HFFc6 (cell line): Measurements from ENCODE around the gene GREM1. TPM values are rescaled to one million over a fixed set of nuclear protein-coding genes. Genes with fewer than 3 reads are reported as not detected.
A peak's percentile ranks its signal among the peaks of the same experiment; 100 is the strongest.

ENCODE experiments used
- DNase-seq: peaks from one replicate; pipeline ENCODE4 v3.0.0-alpha.2; 2018
- H3K27ac Mint-ChIP-seq: 2 replicates; pipeline ENCODE4 v1.8.0; 2020; ENCODE audit warnings: mild to moderate bottlenecking, mixed read lengths
- H3K27me3 Mint-ChIP-seq: 2 replicates; pipeline ENCODE4 v1.8.0; 2021; ENCODE audit warnings: mild to moderate bottlenecking, moderate library complexity, mixed read lengths; ENCODE audit not compliant: insufficient read depth
- H3K36me3 Mint-ChIP-seq: 2 replicates; pipeline ENCODE4 v1.8.0; 2021; ENCODE audit warnings: low read depth, mixed read lengths
- H3K4me1 Mint-ChIP-seq: 2 replicates; pipeline ENCODE4 v1.8.0; 2020; ENCODE audit warnings: low read depth, mixed read lengths
- H3K4me3 Mint-ChIP-seq: 2 replicates; pipeline ENCODE4 v1.8.0; 2020; ENCODE audit warnings: mild to moderate bottlenecking, moderate library complexity, mixed read lengths
- H3K9me3 Mint-ChIP-seq: 2 replicates; pipeline ENCODE4 v1.8.0; 2020; ENCODE audit warnings: mild to moderate bottlenecking, mixed read lengths
- CTCF ChIP-seq: fragments of 200-600 bp; sonication (generic); IDR thresholded peaks from 2 replicates; pipeline ENCODE4 v1.5.0; 2021; ENCODE audit warnings: antibody characterized with exemption, mild to moderate bottlenecking
- total RNA-seq, 6 experiments: library from RNA; stranded (reverse); fragmentation: NEBNext Ultra II Directional; extraction: Animal tissue kit (Norgen Biotek cat#: 25700); gene quantifications; 2 replicates in 1 of 6; 3 replicates in 5 of 6; pipeline ENCODE4 v1.2.3, GENCODE V29; 2021

The GREM1 gene
- total RNA-seq, 6 experiments from 2014 or later: 2,146 to 4,099 (median 3,549) TPM

GRCh38 chr15:32722136-32722535 is 4.3 kb downstream of the GREM1 start:
- no peak for TF ChIP-seq CTCF
- Mint-ChIP-seq H3K27ac (peak overlapping the region; percentile 96), H3K4me3 (peak overlapping the region; percentile 97), H3K9me3 (peaks cover 36% of the 10 kb centered on the region), H3K4me1 (peaks cover 80% of the 10 kb centered on the region), H3K27me3 (peaks cover 55% of the 10 kb centered on the region), H3K36me3 (peaks cover 91% of the 10 kb centered on the region)
- DNase-seq: no peak

GRCh38 chr15:32723171-32723948 is 5.6 kb downstream of the GREM1 start:
- no peak for TF ChIP-seq CTCF
- Mint-ChIP-seq H3K27me3 (peaks cover 56% of the 10 kb centered on the region), H3K9me3 (peaks cover 43% of the 10 kb centered on the region), H3K36me3 (peaks cover 98% of the 10 kb centered on the region), H3K4me3 (peak overlapping the region; percentile 97), H3K27ac (peak overlapping the region; percentile 96), H3K4me1 (peaks cover 88% of the 10 kb centered on the region)
- no peak for DNase-seq

- peak overlapping the region; percentile 96 for H3K27ac Mint-ChIP-seq
- no peak for DNase-seq
- H3K9me3 Mint-ChIP-seq: peaks cover 80% of the 10 kb centered on the region
- peaks cover 99% of the 10 kb centered on the region for H3K36me3 Mint-ChIP-seq
- H3K27me3 Mint-ChIP-seq: peaks cover 63% of the 10 kb centered on the region
- TF ChIP-seq CTCF: no peak
- H3K4me3 Mint-ChIP-seq: peak overlapping the region; percentile 69
- peaks cover 99% of the 10 kb centered on the region for H3K4me1 Mint-ChIP-seq
These were observed 12.0 kb downstream of the GREM1 start for GRCh38 chr15:32729700-32730395.

- Mint-ChIP-seq H3K4me3 (peak overlapping the region; percentile 72), H3K27me3 (peaks cover 72% of the 10 kb centered on the region), H3K9me3 (peaks cover 71% of the 10 kb centered on the region), H3K27ac (peak overlapping the region; percentile 96), H3K4me1 (peaks cover 99% of the 10 kb centered on the region), H3K36me3 (peaks cover 99% of the 10 kb centered on the region)
- DNase-seq: no peak
- no peak for TF ChIP-seq CTCF
These were observed 13.2 kb downstream of the GREM1 start for GRCh38 chr15:32730677-32731654.

- H3K4me1 Mint-ChIP-seq: peaks cover 97% of the 10 kb centered on the region
- H3K27me3 Mint-ChIP-seq: peaks cover 72% of the 10 kb centered on the region
- peaks cover 91% of the 10 kb centered on the region for H3K36me3 Mint-ChIP-seq
- TF ChIP-seq CTCF: no peak
- H3K4me3 Mint-ChIP-seq: peak overlapping the region; percentile 47
- peak overlapping the region; percentile 96 for H3K27ac Mint-ChIP-seq
- peaks cover 59% of the 10 kb centered on the region for H3K9me3 Mint-ChIP-seq
- DNase-seq: no peak
These were observed 14.9 kb downstream of the GREM1 start for GRCh38 chr15:32732574-32733157.
